Amniotic stem cell (primary cell): ENCODE measurements around the gene CD74.

Experiments
- DNase-seq: peaks from one replicate; lab custom pipeline; 2025; lab: John Stamatoyannopoulos, UW

The CD74 gene

DNA sequence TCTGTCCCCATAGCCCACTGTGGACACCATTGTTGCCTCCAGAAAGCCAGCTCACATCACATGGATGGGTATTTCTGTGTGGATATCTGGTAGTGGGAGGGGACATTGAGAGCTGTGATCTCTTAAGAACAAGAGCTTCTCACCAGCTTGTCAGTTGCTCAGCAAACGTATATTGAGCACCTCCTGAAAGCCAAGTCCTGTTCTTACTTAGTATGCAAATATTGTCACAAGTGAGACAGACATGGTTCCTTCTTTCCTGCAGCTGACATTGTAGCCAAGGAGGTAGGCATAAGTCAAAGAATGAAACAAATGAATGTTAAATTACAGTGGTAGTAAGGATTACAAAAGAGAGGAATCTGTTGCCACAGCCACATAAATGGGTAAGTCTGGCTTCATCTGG lies 51.4 kb downstream of the CD74 start:
- no peak for DNase-seq

DNA sequence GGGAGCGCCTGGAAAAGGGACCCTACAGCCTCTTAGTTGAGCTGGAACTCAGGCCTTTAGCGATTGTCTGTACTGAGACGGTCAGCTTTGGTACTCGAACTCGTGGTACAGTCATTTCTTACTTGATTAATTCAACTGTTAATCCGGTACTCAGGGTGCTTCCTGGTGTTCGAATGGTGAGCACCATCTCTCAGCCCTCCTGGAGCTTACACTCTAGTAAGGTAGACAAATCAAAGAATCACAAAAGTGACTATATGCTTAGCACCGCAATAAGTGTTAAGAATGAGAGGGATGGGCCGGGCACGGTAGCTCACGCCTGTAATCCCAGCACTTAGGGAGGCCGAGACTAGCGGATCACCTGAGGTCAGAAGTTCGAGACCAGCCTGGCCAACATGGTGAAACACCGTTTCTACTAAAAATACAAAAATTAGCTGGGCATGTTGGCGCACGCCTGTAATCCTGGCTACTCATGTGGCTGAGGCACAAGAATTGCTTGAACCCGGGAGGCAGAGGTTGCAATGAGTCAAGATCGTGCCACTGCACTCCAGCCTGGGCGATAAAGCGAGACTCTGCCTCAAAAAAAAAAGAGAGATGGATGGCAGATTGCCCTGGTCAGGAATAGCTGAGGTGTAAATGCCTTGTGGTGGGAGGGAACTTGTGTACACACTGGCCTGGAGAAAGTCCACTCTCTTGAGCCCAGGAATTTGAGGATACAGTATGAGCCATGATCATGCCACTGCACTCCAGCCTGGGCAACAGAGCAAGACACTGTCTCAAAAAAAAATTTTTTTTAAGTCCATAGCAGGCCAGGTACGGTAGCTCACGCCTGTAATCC lies 54.2 kb downstream of the CD74 start:
- DNase-seq, result no peak

DNA sequence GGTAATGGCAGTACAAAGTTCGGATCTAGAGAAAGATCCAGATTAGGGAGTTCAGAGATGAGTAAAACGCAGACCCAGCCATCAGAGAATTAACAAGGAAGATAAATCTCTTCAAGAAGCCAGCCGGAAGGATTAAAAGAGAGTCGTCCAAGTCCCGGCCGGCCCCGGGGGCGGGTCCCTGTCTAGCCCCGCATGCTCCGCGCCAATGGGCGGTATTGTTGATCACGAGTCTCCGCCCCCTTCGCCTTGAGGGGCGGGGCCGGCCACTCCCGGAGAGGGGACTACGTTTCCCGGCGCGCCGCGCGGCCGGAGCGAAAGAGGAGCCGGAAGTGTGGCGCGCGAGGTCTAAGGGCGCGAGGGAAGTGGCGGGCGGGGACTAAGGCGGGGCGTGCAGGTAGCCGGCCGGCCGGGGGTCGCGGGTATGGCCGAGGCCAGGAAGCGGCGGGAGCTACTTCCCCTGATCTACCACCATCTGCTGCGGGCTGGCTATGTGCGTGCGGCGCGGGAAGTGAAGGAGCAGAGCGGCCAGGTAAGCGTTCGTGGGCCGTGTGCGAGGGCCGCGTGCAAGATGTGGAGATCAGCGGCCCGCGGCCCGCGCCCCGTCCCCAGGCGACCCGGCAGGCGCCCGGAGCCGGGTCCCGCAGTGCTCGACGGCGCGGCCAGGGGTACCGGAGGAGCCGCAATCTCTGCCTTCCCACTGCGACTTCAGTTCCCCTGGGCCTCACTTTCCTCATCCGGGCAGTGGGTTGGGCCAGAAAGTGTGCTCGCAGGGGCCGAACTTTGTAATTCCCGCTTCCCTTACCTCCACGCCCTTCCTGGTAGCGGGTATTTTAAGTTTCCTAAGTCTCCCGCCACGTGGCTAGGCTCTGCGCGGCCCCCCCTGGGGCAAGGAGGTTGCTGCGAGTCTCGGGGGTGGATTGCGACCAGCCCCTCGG lies 55.1 kb downstream of the CD74 start, which contains the start of gene TCOF1:
Gene TCOF1 (plus strand): TSS at position 372 of the 935 bp plus-strand sequence. CDS start 50 bp downstream, at position 422.
- peak; percentile 89 for DNase-seq

DNA sequence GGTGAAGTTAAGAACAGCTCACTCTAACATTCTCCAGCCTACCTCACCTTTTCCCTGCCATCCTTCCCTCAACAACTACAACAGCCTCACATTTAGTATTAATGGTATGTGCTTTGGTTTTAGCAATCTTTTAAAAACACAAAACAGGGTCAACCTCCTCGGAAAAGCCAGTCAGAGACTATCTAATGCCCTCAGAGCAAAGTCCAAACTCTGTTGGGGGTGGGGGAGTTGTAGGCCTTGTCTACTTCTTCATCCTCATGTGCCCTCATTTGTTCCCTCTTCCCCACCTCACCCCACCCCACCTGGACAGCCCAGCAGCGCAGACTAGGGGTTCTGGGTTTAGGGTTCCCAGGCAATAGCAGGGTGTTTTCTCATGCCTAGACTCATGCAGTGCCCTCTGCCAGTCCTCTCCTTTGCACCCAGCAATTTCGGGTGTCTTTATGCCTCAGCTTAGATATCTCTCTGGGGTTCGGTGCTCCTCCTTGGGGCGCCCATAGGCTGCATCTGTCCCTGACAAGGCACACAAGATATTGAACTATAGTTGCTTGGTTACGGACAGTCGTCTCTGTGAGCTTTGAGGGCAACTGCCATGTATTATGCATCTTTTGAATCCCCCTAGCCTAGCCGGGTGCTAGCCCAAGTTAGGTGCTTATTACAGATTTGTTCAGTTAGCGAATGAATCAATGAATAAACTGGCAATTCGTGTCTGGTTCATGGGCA lies 56.0 kb downstream of the CD74 start:
- DNase-seq, result no peak

DNA sequence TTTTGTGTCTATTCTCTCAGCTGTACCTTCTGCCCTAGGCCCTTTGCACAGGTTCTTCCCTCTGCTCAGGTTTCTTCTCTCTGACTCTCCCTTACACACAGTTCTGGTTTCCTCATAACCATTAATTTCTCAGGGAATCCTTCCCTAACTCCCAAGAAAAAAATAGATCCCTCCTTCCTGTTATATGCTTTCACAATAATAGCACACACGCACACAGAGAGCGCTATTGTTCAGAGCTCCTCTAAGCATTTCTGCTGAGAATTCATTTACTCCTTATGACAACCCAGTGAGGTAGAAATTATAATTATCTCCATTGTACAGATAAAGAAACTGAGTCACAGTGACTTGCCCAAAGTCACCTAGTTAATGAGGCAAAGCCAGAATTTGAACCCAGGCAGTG lies 56.9 kb downstream of the CD74 start:
- DNase-seq, result no peak

DNA sequence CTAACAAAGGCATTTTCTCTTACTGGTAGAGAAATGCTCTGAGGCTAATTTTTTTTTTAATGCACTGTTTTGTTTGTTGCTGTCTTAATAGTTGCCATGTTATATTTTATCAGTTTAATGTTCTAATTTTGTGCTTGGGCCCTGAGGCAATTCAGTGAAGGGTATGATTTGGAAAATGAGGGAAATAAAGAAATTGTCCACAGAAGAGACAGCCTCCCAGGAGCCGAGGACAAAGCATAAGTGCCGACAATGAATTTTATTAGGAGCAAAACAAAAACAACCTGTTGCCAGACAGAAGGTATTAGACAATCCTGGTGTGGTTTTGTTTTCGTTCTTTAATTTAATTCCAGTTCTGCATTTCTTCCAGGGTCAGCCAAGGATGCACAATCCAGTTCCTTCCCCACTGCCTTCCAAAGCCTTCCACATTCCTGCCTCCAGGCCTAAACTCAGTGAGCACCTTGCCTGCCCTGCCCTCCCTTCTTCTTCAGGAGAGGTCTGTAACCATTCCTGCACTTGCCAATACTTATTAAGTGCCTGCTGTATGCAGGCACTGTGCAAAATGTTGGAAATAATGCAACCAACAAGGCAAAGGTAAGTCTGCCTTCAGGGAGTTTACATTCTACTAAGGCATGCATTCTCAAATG lies 59.6 kb downstream of the CD74 start:
- no peak for DNase-seq

DNA sequence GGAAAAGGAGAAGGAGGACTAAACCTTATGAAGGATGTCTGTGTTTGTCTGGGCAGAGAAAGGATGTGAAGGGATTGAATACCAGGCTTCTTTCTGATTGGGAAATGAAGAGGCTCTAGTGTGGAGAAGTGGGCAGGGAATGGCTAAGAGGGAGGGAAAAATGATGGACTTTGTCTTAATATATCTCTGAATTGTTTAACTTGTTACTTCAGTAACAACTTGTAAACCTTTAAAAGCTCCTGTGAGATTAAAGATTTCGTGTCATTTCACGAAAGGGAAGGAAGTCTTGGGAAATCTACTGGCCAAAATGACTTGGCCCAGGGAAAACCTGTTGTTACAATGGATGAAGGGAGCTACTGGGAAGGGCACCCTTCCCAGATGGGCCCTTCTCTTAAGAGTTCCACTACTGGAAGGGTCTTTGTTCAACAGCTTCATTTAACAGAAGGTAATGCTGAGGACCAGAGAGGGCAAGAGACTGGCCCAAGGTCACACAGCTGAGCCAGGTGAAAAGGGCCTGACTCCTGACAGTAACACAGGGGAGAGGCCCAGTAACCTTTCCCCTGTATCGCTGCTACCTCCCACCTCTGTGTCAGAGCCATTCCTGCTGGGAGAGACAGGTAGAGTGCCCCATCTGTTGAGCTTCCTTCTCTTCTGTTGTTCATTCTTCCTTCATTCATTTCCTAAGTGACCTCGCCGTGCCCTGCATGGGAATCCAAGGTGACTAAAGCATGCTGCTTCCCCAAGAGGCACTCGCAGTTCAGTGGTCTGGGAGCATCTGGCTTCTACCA lies 60.3 kb downstream of the CD74 start:
- no peak for DNase-seq
